GM12878 (cell line): ENCODE results near the gene LIN7C.

ENCODE experiments used
- ASH2L ChIP-seq: fragments of 300-600, 200-600 bp; sonication (generic); IDR thresholded peaks from 2 replicates; pipeline ENCODE4 v1.6.1; 2017; ENCODE audit warnings: low read depth, mild to moderate bottlenecking, borderline replicate concordance
- CBX3 ChIP-seq: fragments of 200-600 bp; sonication (generic); IDR thresholded peaks from 2 replicates; pipeline ENCODE4 v1.6.1; 2016; ENCODE audit warnings: low read depth, borderline replicate concordance
- CTCF ChIP-seq, 3 experiments: IDR thresholded peaks in 2 of 3; conservative IDR thresholded peaks in 1 of 3; 2 replicates each; pipeline ENCODE4 v1.5.1; 2011; ENCODE audit warnings: low read depth in 3 of 3, low read length in 3 of 3, mild to moderate bottlenecking in 3 of 3, control low read depth in 2 of 3, moderate library complexity in 2 of 3, inconsistent platforms in 1 of 3, mixed read lengths in 1 of 3; ENCODE audit not compliant: control insufficient read depth in 2 of 3, insufficient read depth in 1 of 3; ENCODE audit errors: extremely low read depth in 1 of 3
- EZH2 ChIP-seq: IDR thresholded peaks from 2 replicates; pipeline ENCODE4 v1.6.1; 2012; ENCODE audit warnings: low read depth, mild to moderate bottlenecking, control low read depth, inconsistent platforms, low read length, borderline replicate concordance; ENCODE audit not compliant: control insufficient read depth
- FOS ChIP-seq: IDR thresholded peaks from 3 replicates; pipeline ENCODE4 v1.6.1; 2011; ENCODE audit warnings: borderline replicate concordance; ENCODE audit not compliant: insufficient read length; ENCODE audit errors: extremely low read depth
- IKZF2 ChIP-seq, 2 experiments: fragments of 450-650 bp; IDR thresholded peaks; 2 replicates each; pipeline ENCODE4 v1.6.1; 2017; ENCODE audit warnings: mild to moderate bottlenecking in 2 of 2, moderate library complexity in 2 of 2
- LARP7 ChIP-seq: fragments of 450-650 bp; IDR thresholded peaks from 2 replicates; pipeline ENCODE4 v1.6.1; 2017; ENCODE audit warnings: mild to moderate bottlenecking
- MEF2B ChIP-seq: fragments of 450-650 bp; IDR thresholded peaks from 2 replicates; pipeline ENCODE4 v1.6.1; 2018; ENCODE audit warnings: mild to moderate bottlenecking, moderate library complexity; ENCODE audit not compliant: partially characterized antibody, poor library complexity, severe bottlenecking
- MYC ChIP-seq: IDR thresholded peaks from 2 replicates; pipeline ENCODE4 v1.6.1; 2011; ENCODE audit warnings: mild to moderate bottlenecking, low read length, moderate library complexity, inconsistent platforms; ENCODE audit not compliant: insufficient read depth, insufficient replicate concordance, insufficient read length, severe bottlenecking
- POU2F2 ChIP-seq: IDR thresholded peaks from 3 replicates; pipeline ENCODE4 v1.6.1; 2011; ENCODE audit warnings: low read depth, mild to moderate bottlenecking, low read length, borderline replicate concordance
- SP1 ChIP-seq: IDR thresholded peaks from one replicate; pipeline ENCODE4 v1.6.1; 2011; ENCODE audit warnings: low read depth, low read length
- ZNF24 ChIP-seq: fragments of 450-650 bp; IDR thresholded peaks from 2 replicates; pipeline ENCODE4 v1.6.1; 2017; ENCODE audit warnings: antibody characterized with exemption, mild to moderate bottlenecking

GRCh38 chr11:27553186-27553585, 46.6 kb upstream of the LIN7C start:
- TF ChIP-seq EZH2 (no peak), POU2F2 (no peak), SP1 (no peak), FOS (no peak), IKZF2 (IDR thresholded peaks at IDR 0.05) (no peak), ASH2L (no peak), CTCF (IDR thresholded peaks at IDR 0.05 in 2 of 3, conservative IDR thresholded peaks at IDR 0.05 in 1 of 3; ENCODE audit: control insufficient read depth in 2 of 3, extremely low read depth in 1 of 3, insufficient read depth in 1 of 3, low read depth in 3 of 3, low read length in 3 of 3) (no peak), CBX3 (no peak), MYC (no peak), ZNF24 (no peak), MEF2B (no peak), LARP7 (no peak)
